Measurements from ENCODE around the gene MOCOS.

DNA sequence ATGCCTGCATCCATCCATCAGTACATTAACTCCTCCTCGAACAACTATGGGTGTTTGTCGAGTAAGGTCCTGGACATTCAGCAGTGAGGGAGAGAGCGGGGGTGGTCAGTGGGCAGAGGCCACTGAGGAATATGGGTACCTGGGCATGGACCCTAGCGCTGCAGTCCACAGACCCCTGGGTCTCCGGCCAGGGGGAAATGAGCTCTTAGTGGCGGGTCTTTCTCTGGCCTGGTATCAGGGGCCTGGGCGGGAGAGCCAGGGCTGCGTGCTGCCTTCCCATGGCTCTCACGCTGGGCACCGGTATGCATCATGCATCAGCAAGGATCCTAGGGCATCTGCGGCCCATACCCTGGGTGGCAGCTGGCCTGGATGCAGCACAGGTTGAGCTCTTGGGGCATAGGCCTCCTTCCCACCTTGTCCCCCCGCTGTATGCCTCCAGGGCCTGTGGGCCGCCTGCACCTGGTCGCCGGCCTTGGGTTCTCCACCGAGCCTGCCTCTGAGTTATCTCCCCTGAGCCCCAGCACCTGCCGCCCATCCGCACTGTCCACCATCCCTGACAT is 1.3 kb upstream of the MOCOS start:
- TF ChIP-seq, protein P1, sequence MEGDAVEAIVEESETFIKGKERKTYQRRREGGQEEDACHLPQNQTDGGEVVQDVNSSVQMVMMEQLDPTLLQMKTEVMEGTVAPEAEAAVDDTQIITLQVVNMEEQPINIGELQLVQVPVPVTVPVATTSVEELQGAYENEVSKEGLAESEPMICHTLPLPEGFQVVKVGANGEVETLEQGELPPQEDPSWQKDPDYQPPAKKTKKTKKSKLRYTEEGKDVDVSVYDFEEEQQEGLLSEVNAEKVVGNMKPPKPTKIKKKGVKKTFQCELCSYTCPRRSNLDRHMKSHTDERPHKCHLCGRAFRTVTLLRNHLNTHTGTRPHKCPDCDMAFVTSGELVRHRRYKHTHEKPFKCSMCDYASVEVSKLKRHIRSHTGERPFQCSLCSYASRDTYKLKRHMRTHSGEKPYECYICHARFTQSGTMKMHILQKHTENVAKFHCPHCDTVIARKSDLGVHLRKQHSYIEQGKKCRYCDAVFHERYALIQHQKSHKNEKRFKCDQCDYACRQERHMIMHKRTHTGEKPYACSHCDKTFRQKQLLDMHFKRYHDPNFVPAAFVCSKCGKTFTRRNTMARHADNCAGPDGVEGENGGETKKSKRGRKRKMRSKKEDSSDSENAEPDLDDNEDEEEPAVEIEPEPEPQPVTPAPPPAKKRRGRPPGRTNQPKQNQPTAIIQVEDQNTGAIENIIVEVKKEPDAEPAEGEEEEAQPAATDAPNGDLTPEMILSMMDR (optimal IDR thresholded peaks at IDR 0.05 in 1 of 3, IDR thresholded peaks at IDR 0.05 in 1 of 3, conservative IDR thresholded peaks at IDR 0.05 in 1 of 3; ENCODE audit: extremely low read depth in 1 of 3, insufficient read depth in 2 of 3, low read length in 3 of 3) = no peak
- TF ChIP-seq EZH2 (IDR thresholded peaks at IDR 0.05; ENCODE audit: low read length) = no peak

Data from keratinocyte (primary cell).